Measurements from ENCODE around the gene DENND1B. TPM values are rescaled to one million over a fixed set of nuclear protein-coding genes. Genes with fewer than 3 reads are reported as not detected.

The DENND1B gene
- total and polyA plus RNA-seq, 9 of the 15 experiments (the other 6 are each of a cell fraction or from before 2014, with no cell fraction given) = 2.1 to 12.1 (median 7.5) TPM

DNA sequence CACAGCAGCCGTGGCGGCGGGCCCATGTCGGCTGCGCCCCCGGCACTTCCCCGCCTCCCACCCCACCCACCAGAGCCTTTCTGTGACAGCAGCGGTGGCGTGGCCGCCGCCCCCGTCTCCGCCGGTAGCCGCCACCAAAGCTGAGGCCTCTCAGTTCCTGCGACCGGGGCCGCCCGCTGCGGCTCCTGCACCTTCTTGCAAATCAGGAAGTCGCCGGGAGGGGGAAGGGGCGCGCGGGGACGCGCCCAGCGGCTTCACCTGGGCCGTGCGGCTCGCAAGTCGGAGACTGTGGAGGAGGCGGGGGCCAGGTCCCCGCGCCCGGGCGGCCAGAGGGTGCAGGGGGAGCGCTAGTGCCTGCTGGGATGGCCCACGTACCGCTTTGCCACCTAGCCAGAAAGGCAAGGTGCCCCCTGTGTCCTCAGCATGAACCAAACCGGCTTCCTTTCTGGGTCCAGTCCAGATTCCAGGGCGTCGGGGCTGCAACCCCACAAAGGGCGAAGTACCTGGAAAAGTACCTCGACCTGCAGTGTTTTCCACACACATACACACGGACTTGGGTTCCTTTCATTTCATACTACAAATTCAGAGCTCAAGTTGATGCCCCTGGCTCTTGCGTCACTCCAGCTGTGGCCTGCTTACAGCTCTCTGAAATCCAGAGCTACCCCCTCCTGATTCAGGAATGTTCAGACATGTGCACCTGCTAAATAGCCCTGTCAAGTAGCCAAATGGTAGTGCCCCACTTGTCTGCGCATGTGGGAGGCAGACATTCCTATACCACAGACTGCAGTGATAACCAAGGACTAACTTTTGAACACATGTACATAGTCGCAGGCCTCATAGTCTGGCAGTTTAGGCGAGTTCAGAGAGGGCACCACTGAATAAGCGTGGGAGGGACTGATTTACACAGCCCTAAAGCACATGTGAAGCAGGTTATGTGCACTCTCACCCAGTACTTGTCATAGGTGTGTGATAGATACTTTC is at the start of gene DENND1B (continued):
- TF ChIP-seq, protein P1, sequence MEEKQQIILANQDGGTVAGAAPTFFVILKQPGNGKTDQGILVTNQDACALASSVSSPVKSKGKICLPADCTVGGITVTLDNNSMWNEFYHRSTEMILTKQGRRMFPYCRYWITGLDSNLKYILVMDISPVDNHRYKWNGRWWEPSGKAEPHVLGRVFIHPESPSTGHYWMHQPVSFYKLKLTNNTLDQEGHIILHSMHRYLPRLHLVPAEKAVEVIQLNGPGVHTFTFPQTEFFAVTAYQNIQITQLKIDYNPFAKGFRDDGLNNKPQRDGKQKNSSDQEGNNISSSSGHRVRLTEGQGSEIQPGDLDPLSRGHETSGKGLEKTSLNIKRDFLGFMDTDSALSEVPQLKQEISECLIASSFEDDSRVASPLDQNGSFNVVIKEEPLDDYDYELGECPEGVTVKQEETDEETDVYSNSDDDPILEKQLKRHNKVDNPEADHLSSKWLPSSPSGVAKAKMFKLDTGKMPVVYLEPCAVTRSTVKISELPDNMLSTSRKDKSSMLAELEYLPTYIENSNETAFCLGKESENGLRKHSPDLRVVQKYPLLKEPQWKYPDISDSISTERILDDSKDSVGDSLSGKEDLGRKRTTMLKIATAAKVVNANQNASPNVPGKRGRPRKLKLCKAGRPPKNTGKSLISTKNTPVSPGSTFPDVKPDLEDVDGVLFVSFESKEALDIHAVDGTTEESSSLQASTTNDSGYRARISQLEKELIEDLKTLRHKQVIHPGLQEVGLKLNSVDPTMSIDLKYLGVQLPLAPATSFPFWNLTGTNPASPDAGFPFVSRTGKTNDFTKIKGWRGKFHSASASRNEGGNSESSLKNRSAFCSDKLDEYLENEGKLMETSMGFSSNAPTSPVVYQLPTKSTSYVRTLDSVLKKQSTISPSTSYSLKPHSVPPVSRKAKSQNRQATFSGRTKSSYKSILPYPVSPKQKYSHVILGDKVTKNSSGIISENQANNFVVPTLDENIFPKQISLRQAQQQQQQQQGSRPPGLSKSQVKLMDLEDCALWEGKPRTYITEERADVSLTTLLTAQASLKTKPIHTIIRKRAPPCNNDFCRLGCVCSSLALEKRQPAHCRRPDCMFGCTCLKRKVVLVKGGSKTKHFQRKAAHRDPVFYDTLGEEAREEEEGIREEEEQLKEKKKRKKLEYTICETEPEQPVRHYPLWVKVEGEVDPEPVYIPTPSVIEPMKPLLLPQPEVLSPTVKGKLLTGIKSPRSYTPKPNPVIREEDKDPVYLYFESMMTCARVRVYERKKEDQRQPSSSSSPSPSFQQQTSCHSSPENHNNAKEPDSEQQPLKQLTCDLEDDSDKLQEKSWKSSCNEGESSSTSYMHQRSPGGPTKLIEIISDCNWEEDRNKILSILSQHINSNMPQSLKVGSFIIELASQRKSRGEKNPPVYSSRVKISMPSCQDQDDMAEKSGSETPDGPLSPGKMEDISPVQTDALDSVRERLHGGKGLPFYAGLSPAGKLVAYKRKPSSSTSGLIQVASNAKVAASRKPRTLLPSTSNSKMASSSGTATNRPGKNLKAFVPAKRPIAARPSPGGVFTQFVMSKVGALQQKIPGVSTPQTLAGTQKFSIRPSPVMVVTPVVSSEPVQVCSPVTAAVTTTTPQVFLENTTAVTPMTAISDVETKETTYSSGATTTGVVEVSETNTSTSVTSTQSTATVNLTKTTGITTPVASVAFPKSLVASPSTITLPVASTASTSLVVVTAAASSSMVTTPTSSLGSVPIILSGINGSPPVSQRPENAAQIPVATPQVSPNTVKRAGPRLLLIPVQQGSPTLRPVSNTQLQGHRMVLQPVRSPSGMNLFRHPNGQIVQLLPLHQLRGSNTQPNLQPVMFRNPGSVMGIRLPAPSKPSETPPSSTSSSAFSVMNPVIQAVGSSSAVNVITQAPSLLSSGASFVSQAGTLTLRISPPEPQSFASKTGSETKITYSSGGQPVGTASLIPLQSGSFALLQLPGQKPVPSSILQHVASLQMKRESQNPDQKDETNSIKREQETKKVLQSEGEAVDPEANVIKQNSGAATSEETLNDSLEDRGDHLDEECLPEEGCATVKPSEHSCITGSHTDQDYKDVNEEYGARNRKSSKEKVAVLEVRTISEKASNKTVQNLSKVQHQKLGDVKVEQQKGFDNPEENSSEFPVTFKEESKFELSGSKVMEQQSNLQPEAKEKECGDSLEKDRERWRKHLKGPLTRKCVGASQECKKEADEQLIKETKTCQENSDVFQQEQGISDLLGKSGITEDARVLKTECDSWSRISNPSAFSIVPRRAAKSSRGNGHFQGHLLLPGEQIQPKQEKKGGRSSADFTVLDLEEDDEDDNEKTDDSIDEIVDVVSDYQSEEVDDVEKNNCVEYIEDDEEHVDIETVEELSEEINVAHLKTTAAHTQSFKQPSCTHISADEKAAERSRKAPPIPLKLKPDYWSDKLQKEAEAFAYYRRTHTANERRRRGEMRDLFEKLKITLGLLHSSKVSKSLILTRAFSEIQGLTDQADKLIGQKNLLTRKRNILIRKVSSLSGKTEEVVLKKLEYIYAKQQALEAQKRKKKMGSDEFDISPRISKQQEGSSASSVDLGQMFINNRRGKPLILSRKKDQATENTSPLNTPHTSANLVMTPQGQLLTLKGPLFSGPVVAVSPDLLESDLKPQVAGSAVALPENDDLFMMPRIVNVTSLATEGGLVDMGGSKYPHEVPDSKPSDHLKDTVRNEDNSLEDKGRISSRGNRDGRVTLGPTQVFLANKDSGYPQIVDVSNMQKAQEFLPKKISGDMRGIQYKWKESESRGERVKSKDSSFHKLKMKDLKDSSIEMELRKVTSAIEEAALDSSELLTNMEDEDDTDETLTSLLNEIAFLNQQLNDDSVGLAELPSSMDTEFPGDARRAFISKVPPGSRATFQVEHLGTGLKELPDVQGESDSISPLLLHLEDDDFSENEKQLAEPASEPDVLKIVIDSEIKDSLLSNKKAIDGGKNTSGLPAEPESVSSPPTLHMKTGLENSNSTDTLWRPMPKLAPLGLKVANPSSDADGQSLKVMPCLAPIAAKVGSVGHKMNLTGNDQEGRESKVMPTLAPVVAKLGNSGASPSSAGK (IDR thresholded peaks at IDR 0.05) = peak; percentile 75
- TF ChIP-seq, protein P2, sequence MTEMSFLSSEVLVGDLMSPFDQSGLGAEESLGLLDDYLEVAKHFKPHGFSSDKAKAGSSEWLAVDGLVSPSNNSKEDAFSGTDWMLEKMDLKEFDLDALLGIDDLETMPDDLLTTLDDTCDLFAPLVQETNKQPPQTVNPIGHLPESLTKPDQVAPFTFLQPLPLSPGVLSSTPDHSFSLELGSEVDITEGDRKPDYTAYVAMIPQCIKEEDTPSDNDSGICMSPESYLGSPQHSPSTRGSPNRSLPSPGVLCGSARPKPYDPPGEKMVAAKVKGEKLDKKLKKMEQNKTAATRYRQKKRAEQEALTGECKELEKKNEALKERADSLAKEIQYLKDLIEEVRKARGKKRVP (CRISPR knock-in tag; IDR thresholded peaks at IDR 0.05) = no peak; the same call in 1 of the 2 replicates
- TF ChIP-seq CHD1 (IDR thresholded peaks at IDR 0.05; ENCODE audit: low read length) = no peak
- 0 out of 2 replicates have a peak, but pooled peaks have one; percentile 25 for TF ChIP-seq ZEB2 (IDR thresholded peaks at IDR 0.05)
- no peak for TF ChIP-seq POLR2AphosphoS2 (IDR thresholded peaks at IDR 0.05; ENCODE audit: low read length)
- TF ChIP-seq YBX1 (IDR thresholded peaks at IDR 0.05) = no peak
- no peak for TF ChIP-seq PURB (CRISPR knock-in tag; IDR thresholded peaks at IDR 0.05; ENCODE audit: low read depth)
- TF ChIP-seq ADNP (tag; IDR thresholded peaks at IDR 0.05) = no peak
- no peak for TF ChIP-seq RBM17 (IDR thresholded peaks at IDR 0.05; ENCODE audit: borderline replicate concordance, low read depth, low read length)
- no peak for TF ChIP-seq ZNF75A (CRISPR knock-in tag; IDR thresholded peaks at IDR 0.05)
